Gastroesophageal sphincter (tissue), 3 donors: ENCODE results near the gene FAM135A.

Experiments used
- EP300 ChIP-seq: sonication (generic); formaldehyde crosslinking; IDR thresholded peaks from one replicate; pipeline ENCODE4 v1.6.1; 2017; ENCODE audit warnings: antibody characterized with exemption, mild to moderate bottlenecking
- POLR2A ChIP-seq, 2 donors: fragments of 450-650 bp; IDR thresholded peaks; one replicate each; pipeline ENCODE4 v1.6.1; 2017; ENCODE audit warnings: antibody characterized with exemption in 2 of 2, mild to moderate bottlenecking in 2 of 2, moderate library complexity in 1 of 2
- POLR2AphosphoS5 ChIP-seq: sonication (generic); formaldehyde crosslinking; IDR thresholded peaks from one replicate; pipeline ENCODE4 v1.6.1; 2017; ENCODE audit warnings: antibody characterized with exemption
- TF ChIP-seq, protein P1 (sequence below), 4 experiments: fragments of 200-600 bp in 2 of 4; fragments of 450-650 bp in 2 of 4; sonication (generic) in 1 of 4; IDR thresholded peaks; one replicate each; pipeline ENCODE4 v1.5.1; 2017 to 2019; ENCODE audit warnings: antibody characterized with exemption in 4 of 4, mild to moderate bottlenecking in 2 of 4, moderate library complexity in 2 of 4

DNA sequence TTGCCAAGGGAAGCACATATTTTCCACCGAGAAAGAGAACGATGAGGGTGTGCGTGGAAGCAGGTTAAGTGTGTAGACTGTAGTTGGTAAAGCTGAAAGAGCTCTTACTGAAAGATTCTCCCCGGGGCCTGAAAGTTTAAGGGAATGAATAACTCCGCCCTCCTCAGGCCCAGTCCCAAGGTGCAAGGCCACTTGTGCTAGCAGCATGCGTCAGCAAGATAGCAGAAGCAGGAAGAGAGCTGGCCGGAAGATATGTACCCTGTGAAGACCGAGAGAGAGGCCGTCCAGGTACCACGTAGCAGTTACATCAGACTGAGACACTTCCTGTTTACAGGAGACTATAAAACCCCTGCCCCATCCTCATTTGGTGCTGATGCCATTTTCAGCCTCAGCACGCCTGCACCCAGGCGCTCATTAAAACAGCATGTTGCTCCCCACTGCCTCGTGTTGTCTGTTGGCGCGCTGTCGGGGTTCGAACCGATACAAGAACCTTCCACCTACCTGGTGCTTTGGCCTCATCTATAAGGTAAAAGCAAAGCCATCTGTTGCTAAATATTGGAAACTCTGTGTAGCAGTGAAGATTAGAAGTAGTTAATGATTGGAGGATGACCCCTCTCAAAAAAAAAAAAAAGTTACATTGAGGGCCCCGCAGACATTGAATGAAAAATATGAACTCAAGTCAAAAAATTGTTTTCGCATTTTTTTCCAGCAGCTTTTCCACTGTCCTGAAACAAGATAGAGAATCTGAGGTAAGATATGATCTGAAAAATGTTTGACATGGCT, 18.6 kb upstream of the FAM135A start:
- TF ChIP-seq, protein P1, sequence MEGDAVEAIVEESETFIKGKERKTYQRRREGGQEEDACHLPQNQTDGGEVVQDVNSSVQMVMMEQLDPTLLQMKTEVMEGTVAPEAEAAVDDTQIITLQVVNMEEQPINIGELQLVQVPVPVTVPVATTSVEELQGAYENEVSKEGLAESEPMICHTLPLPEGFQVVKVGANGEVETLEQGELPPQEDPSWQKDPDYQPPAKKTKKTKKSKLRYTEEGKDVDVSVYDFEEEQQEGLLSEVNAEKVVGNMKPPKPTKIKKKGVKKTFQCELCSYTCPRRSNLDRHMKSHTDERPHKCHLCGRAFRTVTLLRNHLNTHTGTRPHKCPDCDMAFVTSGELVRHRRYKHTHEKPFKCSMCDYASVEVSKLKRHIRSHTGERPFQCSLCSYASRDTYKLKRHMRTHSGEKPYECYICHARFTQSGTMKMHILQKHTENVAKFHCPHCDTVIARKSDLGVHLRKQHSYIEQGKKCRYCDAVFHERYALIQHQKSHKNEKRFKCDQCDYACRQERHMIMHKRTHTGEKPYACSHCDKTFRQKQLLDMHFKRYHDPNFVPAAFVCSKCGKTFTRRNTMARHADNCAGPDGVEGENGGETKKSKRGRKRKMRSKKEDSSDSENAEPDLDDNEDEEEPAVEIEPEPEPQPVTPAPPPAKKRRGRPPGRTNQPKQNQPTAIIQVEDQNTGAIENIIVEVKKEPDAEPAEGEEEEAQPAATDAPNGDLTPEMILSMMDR (IDR thresholded peaks at IDR 0.05) = no peak
- TF ChIP-seq POLR2AphosphoS5 = no peak
- no peak for TF ChIP-seq POLR2A (IDR thresholded peaks at IDR 0.05)
- TF ChIP-seq EP300 = no peak
